IMR-90 (cell line): ENCODE data around the gene TEF. TPM values are rescaled to one million over a fixed set of nuclear protein-coding genes. Genes with fewer than 3 reads are reported as not detected.

Experiments used
- ATAC-seq: fragments of 200-7000 bp; cut with Tn5 transposase; 2 replicates; pipeline ENCODE4 v1.9.1; 2020; ENCODE audit warnings: low read depth, mild to moderate bottlenecking, moderate library complexity
- BruUV-seq: library from RNA; stranded (reverse); fragments of 400-500 nt; replicated peaks from 2 replicates; lab custom pipeline; 2021; lab: Mats Ljungman, UMichigan
- CTCF ChIA-PET: fragments of 300-600 bp; formaldehyde crosslinking; extraction: SDS; loops from one replicate; lab custom pipeline; 2021; ENCODE audit warnings: antibody characterized with exemption; lab: Yijun Ruan, JAX
- POLR2A ChIA-PET: fragments of 300-600 bp; sonication (Branson Sonifier 250); formaldehyde crosslinking; loops from one replicate; lab custom pipeline; 2022; ENCODE audit warnings: antibody characterized with exemption; ENCODE audit not compliant: unreplicated experiment; lab: Charles Lee
- DNase-seq: peaks from one replicate; pipeline ENCODE4 v3.0.0; 2013
- H2AFZ ChIP-seq: replicated peaks from 2 replicates; pipeline ENCODE3; 2013; ENCODE audit warnings: low read length, mild to moderate bottlenecking; ENCODE audit not compliant: poor library complexity
- H2AK5ac ChIP-seq: 2 replicates; pipeline ENCODE4 v1.6.1; 2013; ENCODE audit warnings: low read depth, low read length, inconsistent platforms
- H2AK9ac ChIP-seq: replicated peaks from 2 replicates; pipeline ENCODE3; 2013; ENCODE audit warnings: mild to moderate bottlenecking, low read depth, low read length, moderate library complexity; ENCODE audit not compliant: poor library complexity
- H2BK120ac ChIP-seq: 2 replicates; pipeline ENCODE4 v1.6.1; 2013; ENCODE audit warnings: low read depth, low read length, inconsistent platforms
- H2BK15ac ChIP-seq: 3 replicates; pipeline ENCODE4 v1.6.1; 2013; ENCODE audit warnings: low read depth, low read length, inconsistent platforms
- H2BK20ac ChIP-seq: 2 replicates; pipeline ENCODE4 v1.6.1; 2013; ENCODE audit warnings: low read depth, mild to moderate bottlenecking, inconsistent platforms, low read length, moderate library complexity
- H2BK5ac ChIP-seq: 2 replicates; pipeline ENCODE4 v1.6.1; 2013; ENCODE audit warnings: mild to moderate bottlenecking, low read depth, low read length, inconsistent platforms; ENCODE audit not compliant: poor library complexity, severe bottlenecking
- H3K14ac ChIP-seq: replicated peaks from 2 replicates; pipeline ENCODE4 v1.6.1; 2013; ENCODE audit warnings: low read depth, low read length, inconsistent platforms
- H3K18ac ChIP-seq: 2 replicates; pipeline ENCODE4 v1.6.1; 2013; ENCODE audit warnings: low read depth, low read length, control low read depth
- H3K23ac ChIP-seq: 2 replicates; pipeline ENCODE4 v1.6.1; 2013; ENCODE audit warnings: low read depth, low read length, inconsistent platforms
- H3K27ac ChIP-seq: 2 replicates; pipeline ENCODE4 v1.5.1; 2013; ENCODE audit warnings: mild to moderate bottlenecking, control low read depth, low read length; ENCODE audit not compliant: insufficient read depth
- H3K27me3 ChIP-seq: 2 replicates; pipeline ENCODE4 v1.6.1; 2013; ENCODE audit warnings: low read length; ENCODE audit not compliant: control insufficient read depth, insufficient read depth
- H3K36me3 ChIP-seq: 2 replicates; pipeline ENCODE4 v1.6.1; 2013; ENCODE audit warnings: low read length, mixed read lengths; ENCODE audit not compliant: control insufficient read depth, insufficient read depth
- H3K4ac ChIP-seq: 2 replicates; pipeline ENCODE4 v1.6.1; 2013; ENCODE audit warnings: low read depth, low read length, inconsistent platforms
- H3K4me1 ChIP-seq: 2 replicates; pipeline ENCODE4 v1.6.1; 2013; ENCODE audit warnings: low read length, mixed read lengths; ENCODE audit not compliant: control insufficient read depth, insufficient read depth
- H3K4me2 ChIP-seq: 2 replicates; pipeline ENCODE4 v1.6.1; 2013; ENCODE audit warnings: low read depth, mild to moderate bottlenecking, control low read depth, low read length, moderate library complexity
- H3K4me3 ChIP-seq: 2 replicates; pipeline ENCODE4 v1.5.1; 2013; ENCODE audit warnings: low read depth, mild to moderate bottlenecking, control low read depth, low read length, moderate library complexity; ENCODE audit not compliant: insufficient read depth
- H3K56ac ChIP-seq: 2 replicates; pipeline ENCODE4 v1.6.1; 2013; ENCODE audit warnings: low read length, inconsistent platforms; ENCODE audit not compliant: insufficient read depth; ENCODE audit errors: extremely low read depth
- H3K79me1 ChIP-seq, 2 experiments: 2 replicates each; pipeline ENCODE4 v1.6.1; 2013; ENCODE audit warnings: low read length in 2 of 2, inconsistent platforms in 1 of 2, low read depth in 1 of 2
- H3K9ac ChIP-seq: 2 replicates; pipeline ENCODE4 v1.6.1; 2013; ENCODE audit warnings: low read depth, low read length, control low read depth
- H3K9me1 ChIP-seq: 2 replicates; pipeline ENCODE4 v1.6.1; 2013; ENCODE audit warnings: low read length, inconsistent platforms; ENCODE audit not compliant: insufficient read depth
- H3K9me3 ChIP-seq: 2 replicates; pipeline ENCODE4 v1.6.1; 2013; ENCODE audit warnings: low read length; ENCODE audit not compliant: control insufficient read depth, insufficient read depth
- H4K20me1 ChIP-seq: 2 replicates; pipeline ENCODE4 v1.6.1; 2013; ENCODE audit warnings: low read length, inconsistent platforms; ENCODE audit not compliant: insufficient read depth
- H4K5ac ChIP-seq: 2 replicates; pipeline ENCODE4 v1.6.1; 2013; ENCODE audit warnings: mild to moderate bottlenecking, low read depth, low read length, control low read depth
- H4K8ac ChIP-seq, 2 experiments: 2 replicates each; pipeline ENCODE4 v1.6.1; 2013; ENCODE audit warnings: low read depth in 2 of 2, low read length in 2 of 2, control low read depth in 1 of 2, inconsistent platforms in 1 of 2
- H4K91ac ChIP-seq: 2 replicates; pipeline ENCODE4 v1.6.1; 2013; ENCODE audit warnings: low read depth, low read length, inconsistent platforms; ENCODE audit not compliant: insufficient read depth
- BHLHE40 ChIP-seq: fragments of 150-350 bp; IDR thresholded peaks from 2 replicates; pipeline ENCODE4 v1.6.1; 2016; ENCODE audit warnings: mild to moderate bottlenecking, low read depth, low read length
- CEBPB ChIP-seq: IDR thresholded peaks from 2 replicates; pipeline ENCODE4 v1.6.1; 2012; ENCODE audit warnings: low read depth, low read length, improper control_type of control experiment
- CHD1 ChIP-seq: IDR thresholded peaks from 2 replicates; pipeline ENCODE4 v1.6.1; 2012; ENCODE audit warnings: low read depth, low read length, improper control_type of control experiment
- ELK1 ChIP-seq: fragments of 150-350 bp; IDR thresholded peaks from 2 replicates; pipeline ENCODE4 v1.6.1; 2016; ENCODE audit warnings: low read depth, mild to moderate bottlenecking, low read length, moderate library complexity, borderline replicate concordance
- FOS ChIP-seq: fragments of 150-350 bp; IDR thresholded peaks from 2 replicates; pipeline ENCODE4 v1.6.1; 2016; ENCODE audit warnings: low read depth, low read length
- MAFK ChIP-seq: IDR thresholded peaks from 2 replicates; pipeline ENCODE4 v1.6.1; 2012; ENCODE audit warnings: low read depth, low read length, improper control_type of control experiment
- MAZ ChIP-seq: IDR thresholded peaks from 2 replicates; pipeline ENCODE4 v1.6.1; 2012; ENCODE audit warnings: low read depth, mild to moderate bottlenecking, low read length, improper control_type of control experiment, moderate library complexity, borderline replicate concordance
- MXI1 ChIP-seq: IDR thresholded peaks from 2 replicates; pipeline ENCODE4 v1.6.1; 2012; ENCODE audit warnings: low read depth, mild to moderate bottlenecking, low read length, moderate library complexity, borderline replicate concordance
- NFE2L2 ChIP-seq: fragments of 150-350 bp; IDR thresholded peaks from 2 replicates; pipeline ENCODE4 v1.6.1; 2016; ENCODE audit warnings: low read depth, mild to moderate bottlenecking, low read length
- POLR2A ChIP-seq: IDR thresholded peaks from 2 replicates; pipeline ENCODE4 v1.6.1; 2012; ENCODE audit warnings: mild to moderate bottlenecking, low read depth, low read length
- RAD21 ChIP-seq: IDR thresholded peaks from 2 replicates; pipeline ENCODE4 v1.6.1; 2012; ENCODE audit warnings: low read length, improper control_type of control experiment
- RCOR1 ChIP-seq: IDR thresholded peaks from 2 replicates; pipeline ENCODE4 v1.6.1; 2012; ENCODE audit warnings: mild to moderate bottlenecking, low read length, improper control_type of control experiment; ENCODE audit not compliant: insufficient replicate concordance
- RFX5 ChIP-seq: IDR thresholded peaks from 2 replicates; pipeline ENCODE4 v1.8.0; 2012; ENCODE audit warnings: low read depth, mild to moderate bottlenecking, low read length, moderate library complexity
- SMC3 ChIP-seq: fragments of 150-350 bp; IDR thresholded peaks from 2 replicates; pipeline ENCODE4 v1.6.1; 2016; ENCODE audit warnings: low read depth, mild to moderate bottlenecking, antibody characterized with exemption, low read length, moderate library complexity
- USF2 ChIP-seq: fragments of 150-350 bp; IDR thresholded peaks from 2 replicates; pipeline ENCODE4 v1.6.1; 2017; ENCODE audit warnings: mild to moderate bottlenecking, antibody characterized with exemption, low read length, low read depth
- WGBS, 2 experiments: methylation state at CpG; one replicate each; pipeline versions ENCODE4 v1.1.5 to v1.1.7; 2013; ENCODE audit warnings: missing lambda C conversion rate in 2 of 2; ENCODE audit not compliant: insufficient read length in 1 of 2; ENCODE audit errors: extremely low coverage in 2 of 2; 5-methylcytosine and 5-hydroxymethylcytosine counted together
- dilution Hi-C: fragments of 300-500 bp; cut with HindIII; formaldehyde crosslinking; loops from one replicate; pipeline ENCODE4 v1.14.3; 2018; ENCODE audit warnings: low sequenced_read_pairs; ENCODE audit not compliant: unreplicated experiment
- in situ Hi-C: fragments of 300-500 bp; cut with MboI; formaldehyde crosslinking; loops from 3 replicates; pipeline ENCODE4 v1.14.3; 2019; ENCODE audit warnings: low sequenced_read_pairs, inconsistent platforms, mixed read lengths
- intact Hi-C: fragments of 100-400 bp; cut with micrococcal nuclease; formaldehyde crosslinking; loops from 2 replicates; pipeline ENCODE4 v1.10.0; 2022
- polyA plus RNA-seq, 3 experiments: library from polyadenylated mRNA; depleted of rRNA; stranded (reverse); fragments of >200 nt; gene quantifications; 2 replicates each; pipeline ENCODE4 v1.2.3, GENCODE V29; 2012; ENCODE audit warnings: low replicate concordance in 1 of 3
- total RNA-seq: library from RNA; depleted of rRNA; stranded (reverse); fragments of >200 nt; gene quantifications from 2 replicates; pipeline ENCODE4 v1.2.3, GENCODE V29; 2012

TEF gene
- total and polyA plus RNA-seq, 2 of the 4 experiments (the other 2 are of a cell fraction): 5.6 to 11.6 TPM

- peaks cover 11% of the 10 kb centered on the region for H3K4me1 ChIP-seq
- H4K20me1 ChIP-seq: peaks cover 13% of the 10 kb centered on the region; the same call in 1 of the 2 replicates
- 69% methylated on average over 7 of the region's 17 CpGs; no CpG with 5 or more reads in 1 of the 2 experiments for WGBS, 2 experiments
- intact Hi-C loops: no loop called here
- in situ Hi-C loops: no loop called here
- no peak overlapping the region for H3K27ac ChIP-seq
- H2BK20ac ChIP-seq: no peak overlapping the region
- H4K91ac ChIP-seq: peak overlapping the region; percentile 2
- H4K8ac ChIP-seq: peak overlapping the region in 1 of 2 experiments; percentile 59; a peak in 1 of 4 replicates
- H2BK15ac ChIP-seq: no peak overlapping the region
- H2BK120ac ChIP-seq: no peak overlapping the region; the same call in 1 of the 2 replicates
- H3K23ac ChIP-seq: 0 out of 2 replicates have a peak overlapping the region, but pooled peaks have one; percentile 2
- no peak overlapping the region for H3K56ac ChIP-seq
- no peak overlapping the region for H3K4ac ChIP-seq
- no peak overlapping the region for H3K18ac ChIP-seq
- peak overlapping the region; percentile 28; the same call in 1 of the 2 replicates for H3K4me2 ChIP-seq
- 0 out of 2 replicates have a peak overlapping the region, but pooled peaks have one; percentile 30 for H3K14ac ChIP-seq
- DNase-seq: no peak
- no peak overlapping the region for H4K5ac ChIP-seq
- no peak for ATAC-seq
- dilution Hi-C loops: no loop called here
- ChIA-PET POLR2A (interaction anchor here (0.6 kb wide), 1 partner anchor 12 kb away, joined by 3 read pairs; no protein-coding TSS in a partner anchor), CTCF (interaction anchor here (0.5 to 0.8 kb wide), 3 partner anchors 15 to 195 kb away, joined by 3 to 4 read pairs (median 3); no protein-coding TSS in a partner anchor)
- H3K36me3 ChIP-seq: peaks cover 3% of the 10 kb centered on the region; the same call in 1 of the 2 replicates
- H3K9ac ChIP-seq: no peak overlapping the region
- peak overlapping the region; percentile 94 for H2AK9ac ChIP-seq
- no peak overlapping the region for H2BK5ac ChIP-seq
- peaks cover 2% of the 10 kb centered on the region; the same call in 1 of the 2 replicates for H3K9me3 ChIP-seq
- peak overlapping the region; percentile 85; the same call in 1 of the 2 replicates for H2AK5ac ChIP-seq
- H2AFZ ChIP-seq: peak overlapping the region; percentile 80
- H3K9me1 ChIP-seq: peaks cover 4% of the 10 kb centered on the region
- H3K79me1 ChIP-seq: peaks cover 0 to 9% of the 10 kb centered on the region in 2 experiments; a peak in 1 of 4 replicates
- peaks cover 3% of the 10 kb centered on the region; the same call in 1 of the 2 replicates for H3K27me3 ChIP-seq
- no TSS peak for BruUV-seq
- no peak overlapping the region for H3K4me3 ChIP-seq
- TF ChIP-seq MAZ (no peak), BHLHE40 (no peak), RAD21 (no peak), FOS (no peak), ELK1 (no peak), MAFK (no peak), NFE2L2 (no peak), MXI1 (no peak), CEBPB (no peak), SMC3 (no peak), USF2 (no peak), RCOR1 (no peak), RFX5 (no peak), POLR2A (no peak), CHD1 (no peak)
Measured at GRCh38 chr22:41366323-41367029, 15.3 kb upstream of the TEF start.
